HL-60 (cell line): Measurements from ENCODE around the gene IL31RA.

ENCODE experiments used
- DNase-seq, 2 experiments: peaks; one replicate each; pipeline ENCODE4 v3.0.0-alpha.2; 2010 to 2020; ENCODE audit warnings: low read depth in 1 of 2, low spot score in 1 of 2
- H3K27ac ChIP-seq: fragments of 250-450 bp; sonication (Bioruptor Pico); replicated peaks from 2 replicates; pipeline ENCODE4 v1.5.1; 2020; ENCODE audit warnings: mild to moderate bottlenecking, moderate library complexity
- H3K27me3 ChIP-seq: fragments of 250-450 bp; sonication (Bioruptor Pico); 2 replicates; pipeline ENCODE4 v1.5.1; 2021; ENCODE audit warnings: mild to moderate bottlenecking, moderate library complexity; ENCODE audit not compliant: insufficient read depth, poor library complexity, severe bottlenecking
- H3K4me3 ChIP-seq: replicated peaks from 2 replicates; pipeline ENCODE4 v1.5.1; 2011; ENCODE audit warnings: mild to moderate bottlenecking, control low read depth, low read length; ENCODE audit not compliant: insufficient read depth
- GABPA ChIP-seq: IDR thresholded peaks from 2 replicates; pipeline ENCODE4 v1.6.1; 2012; ENCODE audit warnings: low read depth
- POLR2AphosphoS5 ChIP-seq: IDR thresholded peaks from 2 replicates; pipeline ENCODE4 v1.6.1; 2012; ENCODE audit warnings: low read depth
- SPI1 ChIP-seq: IDR thresholded peaks from 2 replicates; pipeline ENCODE4 v1.6.1; 2012; ENCODE audit warnings: low read depth, mild to moderate bottlenecking, borderline replicate concordance
- TF ChIP-seq, protein P1 (sequence below): IDR thresholded peaks from one replicate; pipeline ENCODE4 v1.5.1; 2011; ENCODE audit warnings: low read length, control low read depth, inconsistent platforms; ENCODE audit not compliant: insufficient read depth
- TF ChIP-seq, protein P2 (sequence below): IDR thresholded peaks from 2 replicates; pipeline ENCODE4 v1.6.1; 2012; ENCODE audit warnings: low read depth; ENCODE audit not compliant: insufficient replicate concordance

The IL31RA gene

DNA sequence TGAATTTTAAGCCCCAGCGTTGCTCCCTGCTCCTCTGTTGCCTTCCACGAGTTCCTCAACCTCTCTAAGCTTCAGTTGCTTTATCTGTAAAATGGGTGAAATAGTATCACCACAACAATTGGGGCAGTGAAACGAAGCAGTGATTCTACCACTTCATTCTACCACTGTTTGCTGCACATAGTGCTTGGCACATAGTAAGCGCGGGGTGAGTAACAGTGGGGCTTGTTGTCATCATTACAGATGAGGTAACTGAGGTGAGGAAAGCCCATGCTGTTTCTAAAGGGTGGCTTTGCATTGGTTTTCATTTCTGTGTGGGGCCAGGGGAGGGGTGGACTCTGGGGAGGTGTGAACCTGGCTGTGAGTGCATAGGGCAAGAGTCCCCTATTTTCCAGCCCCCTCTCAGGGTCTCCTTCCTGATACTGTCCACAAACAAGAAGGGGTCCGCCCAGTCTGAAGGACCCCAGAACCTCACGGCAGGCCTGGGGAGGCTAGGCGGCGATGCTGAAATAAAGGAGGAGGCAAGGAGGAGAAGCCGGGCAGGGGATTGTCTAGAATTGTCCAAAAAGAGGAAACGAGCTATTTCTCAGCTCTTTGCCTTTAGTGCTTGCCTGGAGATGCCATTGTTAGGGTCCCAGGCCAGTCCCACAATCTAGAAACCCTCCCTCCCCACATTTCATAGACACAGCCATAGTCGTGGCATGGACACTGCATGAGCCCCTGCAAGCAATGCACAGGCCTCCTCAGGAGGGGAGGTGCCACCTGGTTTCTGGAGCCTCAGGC is 78.1 kb downstream of the IL31RA start:
- H3K4me3 ChIP-seq, result no peak overlapping the region
- no peak for DNase-seq
- H3K27ac ChIP-seq, result no peak overlapping the region
- peak; percentile 56; the same call in 1 of the 2 replicates for TF ChIP-seq SPI1
- TF ChIP-seq, protein P1, sequence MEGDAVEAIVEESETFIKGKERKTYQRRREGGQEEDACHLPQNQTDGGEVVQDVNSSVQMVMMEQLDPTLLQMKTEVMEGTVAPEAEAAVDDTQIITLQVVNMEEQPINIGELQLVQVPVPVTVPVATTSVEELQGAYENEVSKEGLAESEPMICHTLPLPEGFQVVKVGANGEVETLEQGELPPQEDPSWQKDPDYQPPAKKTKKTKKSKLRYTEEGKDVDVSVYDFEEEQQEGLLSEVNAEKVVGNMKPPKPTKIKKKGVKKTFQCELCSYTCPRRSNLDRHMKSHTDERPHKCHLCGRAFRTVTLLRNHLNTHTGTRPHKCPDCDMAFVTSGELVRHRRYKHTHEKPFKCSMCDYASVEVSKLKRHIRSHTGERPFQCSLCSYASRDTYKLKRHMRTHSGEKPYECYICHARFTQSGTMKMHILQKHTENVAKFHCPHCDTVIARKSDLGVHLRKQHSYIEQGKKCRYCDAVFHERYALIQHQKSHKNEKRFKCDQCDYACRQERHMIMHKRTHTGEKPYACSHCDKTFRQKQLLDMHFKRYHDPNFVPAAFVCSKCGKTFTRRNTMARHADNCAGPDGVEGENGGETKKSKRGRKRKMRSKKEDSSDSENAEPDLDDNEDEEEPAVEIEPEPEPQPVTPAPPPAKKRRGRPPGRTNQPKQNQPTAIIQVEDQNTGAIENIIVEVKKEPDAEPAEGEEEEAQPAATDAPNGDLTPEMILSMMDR, result no peak
- no peaks in the 10 kb centered on the region for H3K27me3 ChIP-seq

DNA sequence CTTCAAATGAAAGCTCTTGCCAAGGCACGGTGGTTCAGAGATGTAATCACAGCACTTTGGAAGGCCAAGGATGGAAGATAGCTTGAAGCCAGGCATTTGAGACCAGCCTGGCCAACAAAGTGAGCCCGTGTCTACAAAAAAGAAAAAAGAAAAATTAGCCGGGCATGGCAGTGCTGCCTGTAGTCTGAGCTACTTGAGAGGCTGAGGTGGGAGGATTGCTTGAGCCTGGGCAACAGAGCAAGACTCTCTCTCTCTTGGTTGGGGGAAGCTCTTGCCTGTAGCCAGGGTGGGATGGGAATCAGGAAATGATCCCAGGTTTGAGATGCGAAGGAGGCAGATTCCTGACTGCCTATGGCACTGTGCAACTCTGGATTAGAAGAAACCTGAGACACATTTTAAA is 81.5 kb downstream of the IL31RA start:
- no peak overlapping the region for H3K27ac ChIP-seq
- H3K4me3 ChIP-seq, result no peak overlapping the region
- no peak for DNase-seq
- TF ChIP-seq GABPA (no peak), SPI1 (no peak)
- TF ChIP-seq, protein P2, sequence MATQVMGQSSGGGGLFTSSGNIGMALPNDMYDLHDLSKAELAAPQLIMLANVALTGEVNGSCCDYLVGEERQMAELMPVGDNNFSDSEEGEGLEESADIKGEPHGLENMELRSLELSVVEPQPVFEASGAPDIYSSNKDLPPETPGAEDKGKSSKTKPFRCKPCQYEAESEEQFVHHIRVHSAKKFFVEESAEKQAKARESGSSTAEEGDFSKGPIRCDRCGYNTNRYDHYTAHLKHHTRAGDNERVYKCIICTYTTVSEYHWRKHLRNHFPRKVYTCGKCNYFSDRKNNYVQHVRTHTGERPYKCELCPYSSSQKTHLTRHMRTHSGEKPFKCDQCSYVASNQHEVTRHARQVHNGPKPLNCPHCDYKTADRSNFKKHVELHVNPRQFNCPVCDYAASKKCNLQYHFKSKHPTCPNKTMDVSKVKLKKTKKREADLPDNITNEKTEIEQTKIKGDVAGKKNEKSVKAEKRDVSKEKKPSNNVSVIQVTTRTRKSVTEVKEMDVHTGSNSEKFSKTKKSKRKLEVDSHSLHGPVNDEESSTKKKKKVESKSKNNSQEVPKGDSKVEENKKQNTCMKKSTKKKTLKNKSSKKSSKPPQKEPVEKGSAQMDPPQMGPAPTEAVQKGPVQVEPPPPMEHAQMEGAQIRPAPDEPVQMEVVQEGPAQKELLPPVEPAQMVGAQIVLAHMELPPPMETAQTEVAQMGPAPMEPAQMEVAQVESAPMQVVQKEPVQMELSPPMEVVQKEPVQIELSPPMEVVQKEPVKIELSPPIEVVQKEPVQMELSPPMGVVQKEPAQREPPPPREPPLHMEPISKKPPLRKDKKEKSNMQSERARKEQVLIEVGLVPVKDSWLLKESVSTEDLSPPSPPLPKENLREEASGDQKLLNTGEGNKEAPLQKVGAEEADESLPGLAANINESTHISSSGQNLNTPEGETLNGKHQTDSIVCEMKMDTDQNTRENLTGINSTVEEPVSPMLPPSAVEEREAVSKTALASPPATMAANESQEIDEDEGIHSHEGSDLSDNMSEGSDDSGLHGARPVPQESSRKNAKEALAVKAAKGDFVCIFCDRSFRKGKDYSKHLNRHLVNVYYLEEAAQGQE, result no peak
- TF ChIP-seq, protein P1, result no peak
- no peaks in the 10 kb centered on the region for H3K27me3 ChIP-seq

DNA sequence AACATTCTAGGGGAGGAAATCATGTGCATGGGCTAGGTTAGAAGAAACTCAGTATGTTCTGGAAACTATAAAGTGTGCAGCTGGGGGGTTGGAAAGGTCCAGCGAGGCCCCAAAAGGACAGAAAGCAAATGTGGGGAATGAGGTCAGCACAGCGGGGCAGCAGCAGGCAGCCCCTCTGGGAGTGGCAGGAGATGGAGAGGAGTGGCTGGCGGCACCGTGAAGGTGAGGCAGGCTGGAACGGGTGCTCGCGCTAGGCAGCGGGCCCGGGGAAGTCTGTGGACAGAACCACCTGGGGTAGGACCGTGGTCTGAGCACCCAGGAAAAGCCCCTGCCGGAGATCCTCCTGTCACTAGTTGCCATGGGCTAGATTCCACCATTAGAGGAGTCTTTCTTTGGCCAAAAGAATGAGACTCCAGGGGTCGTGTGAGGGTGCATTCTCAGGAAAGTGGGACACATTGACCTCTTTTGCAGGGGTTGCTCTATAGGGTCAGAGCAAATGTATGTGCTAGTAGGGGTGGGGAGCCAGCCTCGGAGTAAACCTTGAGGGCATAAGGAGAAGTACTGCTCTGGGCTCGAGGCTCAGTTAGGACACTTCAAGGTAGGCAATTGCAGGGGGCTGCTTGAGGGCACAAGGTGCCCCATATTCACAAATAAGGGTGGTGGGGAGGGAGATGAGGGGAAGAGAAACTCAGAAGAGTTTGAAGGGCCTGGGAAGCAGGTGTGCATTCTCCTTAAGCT is 82.4 kb downstream of the IL31RA start:
- TF ChIP-seq, protein P1, result no peak
- TF ChIP-seq, protein P2, result no peak
- H3K27me3 ChIP-seq, result no peaks in the 10 kb centered on the region
- no peak for DNase-seq
- H3K27ac ChIP-seq, result no peak overlapping the region
- no peak overlapping the region for H3K4me3 ChIP-seq

DNA sequence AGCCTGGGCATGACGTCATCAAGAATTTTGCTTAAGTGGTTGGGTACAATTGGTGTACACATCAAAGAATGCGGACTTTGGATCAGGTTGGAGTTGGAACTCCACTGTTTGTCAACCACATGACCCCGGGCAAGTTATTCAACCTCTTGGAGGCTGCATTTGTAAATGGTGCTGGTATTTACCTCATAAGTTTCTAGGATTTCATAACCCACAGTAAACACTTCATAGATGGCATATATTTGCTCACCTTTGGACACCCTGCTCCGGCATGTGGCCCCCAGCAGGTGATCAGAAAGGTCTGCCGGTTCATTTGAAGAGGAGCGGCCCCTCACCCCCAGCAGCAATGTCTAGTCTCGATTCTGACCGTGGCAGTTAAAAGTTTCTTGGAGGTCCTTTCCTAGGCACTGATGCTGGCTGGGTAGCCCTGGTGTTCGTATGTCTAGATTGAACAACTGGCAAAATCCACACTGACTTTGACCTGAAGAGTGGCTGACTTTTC is 83.0 kb downstream of the IL31RA start:
- no peak overlapping the region for H3K4me3 ChIP-seq
- H3K27ac ChIP-seq, result no peak overlapping the region
- DNase-seq, result no peak
- no peak for TF ChIP-seq POLR2AphosphoS5
- no peaks in the 10 kb centered on the region for H3K27me3 ChIP-seq
